Measurements from ENCODE around the gene CACNA1C. TPM values are rescaled to one million over a fixed set of nuclear protein-coding genes. Genes with fewer than 3 reads are reported as not detected.
A peak's percentile ranks its signal among the peaks of the same experiment; 100 is the strongest.

Gene CACNA1C
- total and polyA plus RNA-seq, 4 donors: 4.3 to 114 (median 46.3) TPM

DNA sequence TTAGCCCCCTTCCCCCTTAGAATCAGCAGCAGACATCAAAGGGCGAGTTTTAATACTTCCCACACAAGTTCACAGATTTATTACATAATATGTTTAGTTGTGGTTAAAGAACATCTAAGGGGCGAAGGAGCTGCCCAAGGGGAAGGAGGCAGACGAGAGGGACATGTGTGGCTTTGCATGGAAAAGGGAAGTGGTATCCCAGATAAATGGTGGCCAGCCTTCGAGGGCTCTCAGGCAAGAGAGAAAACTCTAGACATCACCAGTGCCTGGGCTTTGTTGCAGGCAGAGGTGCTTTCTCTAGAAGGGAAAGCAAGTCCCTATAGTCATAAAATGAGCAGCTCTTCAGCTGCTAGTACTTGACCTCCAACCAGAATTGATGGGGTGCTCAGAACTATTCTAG is 121.2 kb downstream of the CACNA1C start:
- Histone ChIP-seq H3K27ac (ENCODE audit: low read depth in 1 of 2, low read length in 2 of 2) (no peak overlapping the region), H3K27me3 (ENCODE audit: control insufficient read depth in 1 of 2, insufficient read depth in 2 of 2, low read length in 1 of 2) (no peaks in the 10 kb centered on the region), H3K9me3 (ENCODE audit: control insufficient read depth, low read length) (no peaks in the 10 kb centered on the region), H3K36me3 (ENCODE audit: control insufficient read depth in 1 of 2, insufficient read depth in 2 of 2, low read length in 1 of 2) (no peaks in the 10 kb centered on the region), H3K4me3 (ENCODE audit: low read length in 2 of 2) (no peak overlapping the region), H3K4me1 (ENCODE audit: control insufficient read depth in 1 of 2, insufficient read depth in 2 of 2, low read length in 2 of 2) (peaks cover 4 to 13% of the 10 kb centered on the region in 2 donors)
- no peak for ATAC-seq (ENCODE audit: low FRiP score)
- intact Hi-C loops (cut with DNase I): loop anchor here in 1 of 2 donors (5.0 kb wide), 1 partner anchor 93 kb away; no protein-coding TSS in a partner anchor
- 83 to 91% methylated on average over 4 of the region's 4 CpGs for WGBS, 2 donors
- DNase-seq: no peak

DNA sequence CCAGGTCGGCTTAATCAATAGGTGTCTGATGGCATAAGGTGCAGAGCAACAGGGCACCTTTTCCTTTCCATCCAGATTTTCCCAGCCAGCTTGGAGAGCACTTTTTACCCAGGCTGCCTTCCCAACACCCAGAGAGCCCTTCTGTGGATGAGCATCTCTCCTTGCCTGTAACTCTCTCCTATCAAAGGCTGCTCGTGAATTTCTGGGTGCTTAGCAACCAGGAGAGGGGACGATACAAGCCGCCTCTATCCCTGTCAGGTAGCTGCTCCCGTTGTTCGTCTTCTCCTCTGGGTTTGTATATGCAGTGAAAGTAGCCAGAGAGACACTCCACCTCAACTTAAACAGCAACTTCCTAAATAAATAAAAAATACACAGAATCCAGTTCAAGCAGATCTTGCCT is 124.2 kb downstream of the CACNA1C start:
- DNase-seq: no peak
- H3K4me1 ChIP-seq (ENCODE audit: control insufficient read depth in 1 of 2, insufficient read depth in 2 of 2, low read length in 2 of 2): peaks cover 2 to 15% of the 10 kb centered on the region in 2 donors
- 90 to 91% methylated on average over 6 of the region's 6 CpGs for WGBS, 2 donors
- no peak overlapping the region for H3K4me3 ChIP-seq (ENCODE audit: low read length in 2 of 2)
- intact Hi-C loops (cut with DNase I): no loop called here
- no peaks in the 10 kb centered on the region for H3K9me3 ChIP-seq (ENCODE audit: control insufficient read depth, low read length)
- H3K36me3 ChIP-seq (ENCODE audit: control insufficient read depth in 1 of 2, insufficient read depth in 2 of 2, low read length in 1 of 2): no peaks in the 10 kb centered on the region
- ATAC-seq (ENCODE audit: low FRiP score): no peak
- H3K27me3 ChIP-seq (ENCODE audit: control insufficient read depth in 1 of 2, insufficient read depth in 2 of 2, low read length in 1 of 2): no peaks in the 10 kb centered on the region
- no peak overlapping the region for H3K27ac ChIP-seq (ENCODE audit: low read depth in 1 of 2, low read length in 2 of 2)

DNA sequence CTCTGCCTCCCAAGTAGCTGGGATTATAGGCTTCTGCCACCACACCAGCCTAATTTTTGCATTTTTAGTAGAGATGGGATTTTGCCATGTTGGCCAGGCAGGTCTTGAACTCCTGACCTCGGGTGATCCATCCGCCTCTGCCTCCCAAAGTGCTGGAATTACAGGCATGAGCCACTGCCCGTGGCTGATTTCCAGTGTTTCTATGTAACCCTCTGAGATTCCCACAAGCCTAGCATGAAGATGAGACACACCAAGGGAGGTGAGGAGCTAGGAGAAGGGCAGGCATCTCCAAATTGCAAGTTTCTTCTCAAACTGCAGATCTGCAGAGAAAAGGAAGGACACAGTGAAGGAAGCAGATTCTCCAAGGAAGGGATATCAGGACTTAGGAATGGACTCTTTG is 125.0 kb downstream of the CACNA1C start:
- intact Hi-C loops (cut with DNase I): no loop called here
- DNase-seq: no peak
- Histone ChIP-seq H3K4me3 (ENCODE audit: low read length in 2 of 2) (no peak overlapping the region), H3K4me1 (ENCODE audit: control insufficient read depth in 1 of 2, insufficient read depth in 2 of 2, low read length in 2 of 2) (peaks cover 2 to 15% of the 10 kb centered on the region in 2 donors), H3K27me3 (ENCODE audit: control insufficient read depth in 1 of 2, insufficient read depth in 2 of 2, low read length in 1 of 2) (no peaks in the 10 kb centered on the region), H3K36me3 (ENCODE audit: control insufficient read depth in 1 of 2, insufficient read depth in 2 of 2, low read length in 1 of 2) (no peaks in the 10 kb centered on the region), H3K9me3 (ENCODE audit: control insufficient read depth, low read length) (no peaks in the 10 kb centered on the region), H3K27ac (ENCODE audit: low read depth in 1 of 2, low read length in 2 of 2) (no peak overlapping the region)
- no peak for ATAC-seq (ENCODE audit: low FRiP score)
- 47 to 57% methylated on average over 3 of the region's 3 CpGs for WGBS, 2 donors

DNA sequence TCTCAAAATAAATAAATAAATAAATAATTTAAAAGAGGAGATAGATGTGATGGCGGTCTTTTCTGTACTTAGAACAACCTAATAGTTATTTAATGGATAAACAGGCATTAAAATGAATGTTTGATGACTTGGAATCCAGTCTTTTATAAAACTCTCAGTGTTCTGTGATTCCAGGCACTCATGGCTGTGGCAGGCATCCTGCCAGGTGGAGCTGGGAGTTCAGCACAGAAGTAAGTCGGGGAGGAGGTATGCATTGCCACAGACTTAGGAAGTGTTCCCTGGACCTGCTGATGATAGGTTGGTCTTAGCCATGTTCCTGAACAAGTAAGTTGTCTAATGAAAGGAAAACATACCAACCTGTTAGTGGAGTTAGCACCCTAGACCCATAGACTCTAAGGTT is 126.3 kb downstream of the CACNA1C start:
- ATAC-seq (ENCODE audit: low FRiP score): no peak
- intact Hi-C loops (cut with DNase I): no loop called here
- DNase-seq: no peak

DNA sequence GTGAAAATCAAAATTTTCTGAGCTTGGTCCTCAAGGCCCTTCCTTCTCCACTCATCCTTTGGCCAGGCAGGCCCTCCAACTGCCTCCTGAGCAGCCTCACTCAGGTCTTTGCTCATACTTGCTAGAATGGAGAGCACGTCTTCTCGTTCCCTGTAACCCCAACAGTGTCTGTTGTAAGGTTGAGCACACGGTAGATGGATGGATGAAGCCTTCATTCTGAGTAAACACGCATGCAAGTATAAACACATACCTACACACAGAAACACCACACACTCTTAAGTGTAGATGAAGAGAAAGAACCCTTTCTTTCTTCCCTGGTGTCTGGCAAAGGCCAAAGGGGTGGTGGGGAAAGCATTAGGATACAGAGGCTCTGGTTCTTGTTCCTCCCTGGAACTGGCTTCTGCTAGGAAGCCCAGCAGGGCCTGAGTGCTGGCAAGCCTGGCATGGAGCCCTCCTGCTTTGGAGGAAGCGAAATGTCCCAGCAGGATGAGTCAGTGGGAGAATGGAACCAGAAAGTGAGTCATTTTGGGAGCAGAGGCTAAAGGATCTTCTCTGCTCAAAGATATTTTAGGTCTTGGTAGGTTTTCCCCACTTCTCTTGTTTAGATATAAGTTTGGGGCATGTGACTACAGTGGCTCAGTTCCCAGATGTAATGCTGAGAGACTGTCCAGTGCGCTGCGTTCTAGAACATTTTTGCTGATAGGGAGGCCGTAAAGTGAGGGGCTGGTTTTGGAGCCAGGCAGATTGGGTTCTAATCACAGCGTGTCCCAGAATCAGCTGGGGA is 127.4 kb downstream of the CACNA1C start:
- Histone ChIP-seq H3K4me1 (ENCODE audit: control insufficient read depth in 1 of 2, insufficient read depth in 2 of 2, low read length in 2 of 2) (peaks cover 2 to 11% of the 10 kb centered on the region in 2 donors), H3K27me3 (ENCODE audit: control insufficient read depth in 1 of 2, insufficient read depth in 2 of 2, low read length in 1 of 2) (no peaks in the 10 kb centered on the region), H3K36me3 (ENCODE audit: control insufficient read depth in 1 of 2, insufficient read depth in 2 of 2, low read length in 1 of 2) (no peaks in the 10 kb centered on the region), H3K4me3 (ENCODE audit: low read length in 2 of 2) (no peak overlapping the region), H3K27ac (ENCODE audit: low read depth in 1 of 2, low read length in 2 of 2) (peak overlapping the region; percentile 14 to 97), H3K9me3 (ENCODE audit: control insufficient read depth, low read length) (no peaks in the 10 kb centered on the region)
- intact Hi-C loops (cut with DNase I): loop anchor here in 1 of 2 donors (5.0 kb wide), 1 partner anchor 87 kb away; no protein-coding TSS in a partner anchor
- ATAC-seq (ENCODE audit: low FRiP score) (peak; percentile 79), DNase-seq (peak; percentile 91 to 93)
- 34 to 38% methylated on average over 9 of the region's 9 CpGs for WGBS, 2 donors

More for the DNA sequence above, 126.3 kb downstream of the CACNA1C start:
- Histone ChIP-seq H3K4me3 (ENCODE audit: low read length in 2 of 2) (no peak overlapping the region), H3K36me3 (ENCODE audit: control insufficient read depth in 1 of 2, insufficient read depth in 2 of 2, low read length in 1 of 2) (no peaks in the 10 kb centered on the region), H3K4me1 (ENCODE audit: control insufficient read depth in 1 of 2, insufficient read depth in 2 of 2, low read length in 2 of 2) (peaks cover 2 to 11% of the 10 kb centered on the region in 2 donors), H3K27ac (ENCODE audit: low read depth in 1 of 2, low read length in 2 of 2) (peak overlapping the region in 1 of 2 donors; percentile 97), H3K27me3 (ENCODE audit: control insufficient read depth in 1 of 2, insufficient read depth in 2 of 2, low read length in 1 of 2) (no peaks in the 10 kb centered on the region), H3K9me3 (ENCODE audit: control insufficient read depth, low read length) (no peaks in the 10 kb centered on the region)
- 50 to 53% methylated on average over 2 of the region's 2 CpGs for WGBS, 2 donors

DNA sequence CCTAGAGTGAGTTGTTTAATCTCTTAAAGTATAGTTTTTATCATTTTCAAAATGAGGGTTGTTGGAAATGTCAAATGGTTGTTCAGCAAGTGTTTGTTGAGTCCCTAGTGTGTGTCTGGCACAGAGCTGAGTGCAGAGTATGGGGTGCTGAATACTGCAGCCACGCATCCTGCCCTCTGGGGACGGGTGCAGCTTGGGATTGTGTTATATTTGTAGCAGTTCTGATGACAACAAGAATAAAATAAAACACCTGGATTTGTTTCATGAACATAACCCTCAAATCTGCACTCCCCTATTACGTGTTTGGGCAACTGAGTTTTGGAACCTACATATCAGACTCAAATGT is 127.9 kb downstream of the CACNA1C start:
- WGBS, 2 donors: 32 to 34% methylated on average over 3 of the region's 3 CpGs
- ATAC-seq (ENCODE audit: low FRiP score): no peak
- no peak overlapping the region for H3K4me3 ChIP-seq (ENCODE audit: low read length in 2 of 2)
- peak overlapping the region; percentile 39 to 44 for H3K27ac ChIP-seq (ENCODE audit: low read depth in 1 of 2, low read length in 2 of 2)
- peaks cover 2 to 11% of the 10 kb centered on the region in 2 donors for H3K4me1 ChIP-seq (ENCODE audit: control insufficient read depth in 1 of 2, insufficient read depth in 2 of 2, low read length in 2 of 2)
- H3K9me3 ChIP-seq (ENCODE audit: control insufficient read depth, low read length): no peaks in the 10 kb centered on the region
- no peaks in the 10 kb centered on the region for H3K27me3 ChIP-seq (ENCODE audit: control insufficient read depth in 1 of 2, insufficient read depth in 2 of 2, low read length in 1 of 2)
- no peak for DNase-seq
- no peaks in the 10 kb centered on the region for H3K36me3 ChIP-seq (ENCODE audit: control insufficient read depth in 1 of 2, insufficient read depth in 2 of 2, low read length in 1 of 2)
- intact Hi-C loops (cut with DNase I): loop anchor here in 1 of 2 donors (5.0 kb wide), 1 partner anchor 87 kb away; no protein-coding TSS in a partner anchor

DNA sequence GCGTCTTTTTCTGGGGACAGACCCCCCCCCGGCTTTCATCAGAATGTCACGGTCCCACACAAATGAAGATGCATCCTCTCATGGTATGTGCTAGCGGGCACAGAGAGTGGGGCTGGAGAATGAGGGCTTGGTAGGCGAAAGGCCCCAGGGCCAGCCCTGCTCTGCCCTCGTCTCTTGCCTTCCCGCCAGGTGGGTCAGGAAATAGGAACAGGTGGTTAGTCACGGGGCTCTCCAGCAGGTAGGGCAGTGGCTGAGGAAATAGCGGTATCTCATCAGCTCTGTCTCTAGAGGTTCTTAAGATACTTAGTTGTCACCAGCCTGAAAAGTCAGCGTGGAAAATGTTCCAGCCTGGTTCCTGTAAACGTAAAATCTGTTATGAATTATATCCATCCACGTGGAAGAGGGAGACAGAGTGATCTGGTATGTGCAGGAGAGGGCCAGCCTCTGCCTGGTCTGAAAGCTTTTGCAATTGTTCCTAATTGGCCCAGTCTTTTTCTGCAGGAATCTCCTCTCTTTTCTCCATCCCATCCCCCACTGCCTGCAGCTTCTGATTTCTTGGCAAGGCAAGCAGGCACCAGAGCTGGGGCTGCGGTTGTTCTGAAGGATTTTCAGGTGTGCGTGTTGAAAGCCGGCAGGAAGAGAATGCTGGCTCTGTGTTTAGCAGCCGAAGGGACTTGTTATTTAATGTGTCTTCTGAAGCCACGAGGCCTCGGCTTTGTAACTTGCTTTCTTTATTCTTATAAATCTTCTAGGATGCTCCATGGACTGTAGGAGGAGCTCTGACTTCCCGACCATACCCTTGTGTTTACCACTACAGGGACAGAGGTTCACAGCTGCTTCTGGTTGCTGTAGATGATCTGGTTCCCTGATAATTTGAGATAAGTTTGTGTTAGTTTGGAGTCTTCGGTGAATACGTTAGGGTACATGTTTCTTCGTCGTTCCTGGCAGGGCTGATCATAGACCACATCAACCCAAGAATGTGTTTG is 131.1 kb downstream of the CACNA1C start:
- Histone ChIP-seq H3K27ac (ENCODE audit: low read depth in 1 of 2, low read length in 2 of 2) (no peak overlapping the region), H3K36me3 (ENCODE audit: control insufficient read depth in 1 of 2, insufficient read depth in 2 of 2, low read length in 1 of 2) (no peaks in the 10 kb centered on the region), H3K4me3 (ENCODE audit: low read length in 2 of 2) (no peak overlapping the region), H3K27me3 (ENCODE audit: control insufficient read depth in 1 of 2, insufficient read depth in 2 of 2, low read length in 1 of 2) (no peaks in the 10 kb centered on the region), H3K9me3 (ENCODE audit: control insufficient read depth, low read length) (no peaks in the 10 kb centered on the region), H3K4me1 (ENCODE audit: control insufficient read depth in 1 of 2, insufficient read depth in 2 of 2, low read length in 2 of 2) (peaks cover 2 to 11% of the 10 kb centered on the region in 2 donors)
- intact Hi-C loops (cut with DNase I): loop anchor here in 1 of 2 donors (5.0 kb wide), 1 partner anchor 83 kb away; no protein-coding TSS in a partner anchor
- ATAC-seq (ENCODE audit: low FRiP score) (no peak), DNase-seq (no peak)
- 45 to 48% methylated on average over 23 of the region's 23 CpGs for WGBS, 2 donors

DNA sequence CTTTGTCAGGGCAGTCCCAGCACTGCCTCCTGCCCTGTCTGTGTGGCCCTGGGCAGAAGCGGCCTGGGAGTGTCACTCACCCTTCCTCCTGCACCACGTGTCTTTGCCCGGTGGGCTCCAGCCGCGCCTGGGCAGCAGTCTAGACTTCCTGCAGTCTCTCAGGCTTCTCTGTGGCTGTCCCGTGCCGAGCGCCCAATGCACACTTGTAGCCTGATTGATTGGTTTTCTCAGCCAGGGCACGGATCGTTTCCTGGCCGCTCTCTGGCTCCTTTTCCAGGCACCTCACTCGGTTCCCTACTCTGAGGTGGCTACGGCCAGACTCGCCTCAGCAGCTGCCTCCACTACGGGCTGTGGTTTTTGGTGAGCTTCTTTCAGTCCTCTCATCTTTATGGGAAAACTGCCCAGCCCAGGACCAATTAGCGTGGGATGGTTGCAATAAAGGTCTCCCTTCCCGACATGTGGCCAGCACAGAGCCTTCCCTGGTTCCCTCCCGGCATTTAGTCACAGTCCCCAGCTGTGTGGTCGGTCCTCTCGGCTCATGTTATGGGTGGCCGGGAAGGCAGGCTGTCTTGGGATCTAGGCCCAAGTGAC is 133.1 kb downstream of the CACNA1C start:
- intact Hi-C loops (cut with DNase I): no loop called here
- Histone ChIP-seq H3K27me3 (ENCODE audit: control insufficient read depth in 1 of 2, insufficient read depth in 2 of 2, low read length in 1 of 2) (no peaks in the 10 kb centered on the region), H3K4me1 (ENCODE audit: control insufficient read depth in 1 of 2, insufficient read depth in 2 of 2, low read length in 2 of 2) (no peaks in the 10 kb centered on the region), H3K27ac (ENCODE audit: low read depth in 1 of 2, low read length in 2 of 2) (no peak overlapping the region), H3K9me3 (ENCODE audit: control insufficient read depth, low read length) (no peaks in the 10 kb centered on the region), H3K36me3 (ENCODE audit: control insufficient read depth in 1 of 2, insufficient read depth in 2 of 2, low read length in 1 of 2) (no peaks in the 10 kb centered on the region), H3K4me3 (ENCODE audit: low read length in 2 of 2) (no peak overlapping the region)
- 85 to 89% methylated on average over 21 of the region's 21 CpGs for WGBS, 2 donors
- no peak for ATAC-seq (ENCODE audit: low FRiP score)
- no peak for DNase-seq
